HEK293 (cell line): ENCODE results near the gene SUMO3.

Experiments
- CTCF ChIA-PET: fragments of 350-600 bp; formaldehyde crosslinking; extraction: SDS; loops from one replicate; lab custom pipeline; 2021; ENCODE audit warnings: antibody characterized with exemption; lab: Yijun Ruan, JAX
- POLR2A ChIA-PET: fragments of 300-600 bp; formaldehyde crosslinking; extraction: SDS; loops from one replicate; lab custom pipeline; 2020; ENCODE audit warnings: antibody characterized with exemption, inconsistent platforms; lab: Yijun Ruan, JAX
- H3K27ac ChIP-seq: fragments of 200-500 bp; sonication (Bioruptor generic); 2 replicates; pipeline ENCODE4 v1.5.1; 2014; ENCODE audit warnings: low read depth, low read length, control low read depth, inconsistent platforms; ENCODE audit errors: extremely low read depth
- H3K36me3 ChIP-seq, 2 experiments: fragments of 200-500 bp in 1 of 2; sonication (Bioruptor generic) in 1 of 2; 1 replicate in 1 of 2; 2 replicates in 1 of 2; pipeline ENCODE4 v1.5.1; 2014 to 2017; ENCODE audit warnings: inconsistent platforms in 2 of 2, low read length in 2 of 2; ENCODE audit not compliant: control insufficient read depth in 2 of 2, insufficient read depth in 1 of 2
- H3K4me1 ChIP-seq: fragments of 200-500 bp; sonication (Bioruptor generic); 2 replicates; pipeline ENCODE4 v1.5.1; 2014; ENCODE audit warnings: mild to moderate bottlenecking, low read length, inconsistent platforms; ENCODE audit not compliant: control insufficient read depth, insufficient read depth
- H3K4me3 ChIP-seq: 2 replicates; pipeline ENCODE4 v1.5.1; 2011; ENCODE audit warnings: low read depth, mild to moderate bottlenecking, control low read depth, low read length, moderate library complexity
- H3K9me3 ChIP-seq: fragments of 200-500 bp; sonication (Bioruptor generic); 2 replicates; pipeline ENCODE4 v1.5.1; 2014; ENCODE audit warnings: low read depth, low read length, inconsistent platforms; ENCODE audit not compliant: control insufficient read depth, insufficient read depth
- BCL11B ChIP-seq: fragments of 450-650 bp; formaldehyde crosslinking; IDR thresholded peaks from 2 replicates; pipeline ENCODE4 v1.5.1; 2016; ENCODE audit warnings: low read depth, missing biosample characterization, missing genetic modification characterization
- KLF1 ChIP-seq: fragments of 450-650 bp; formaldehyde crosslinking; IDR thresholded peaks from 2 replicates; pipeline ENCODE4 v1.5.1; 2016; ENCODE audit warnings: missing biosample characterization, missing genetic modification characterization
- PRDM6 ChIP-seq: fragments of 450-650 bp; formaldehyde crosslinking; IDR thresholded peaks from 2 replicates; pipeline ENCODE4 v1.5.1; 2017; ENCODE audit warnings: missing biosample characterization, missing genetic modification characterization
- ZBTB48 ChIP-seq: fragments of 450-650 bp; formaldehyde crosslinking; IDR thresholded peaks from 2 replicates; pipeline ENCODE4 v1.5.1; 2016; ENCODE audit warnings: missing biosample characterization, missing genetic modification characterization
- ZNF10 ChIP-seq: fragments of 450-650 bp; formaldehyde crosslinking; IDR thresholded peaks from 2 replicates; pipeline ENCODE4 v1.5.1; 2017; ENCODE audit warnings: missing biosample characterization, missing genetic modification characterization
- ZNF140 ChIP-seq: fragments of 450-650 bp; formaldehyde crosslinking; IDR thresholded peaks from 2 replicates; pipeline ENCODE4 v1.5.1; 2016; ENCODE audit warnings: missing biosample characterization, missing genetic modification characterization
- ZNF169 ChIP-seq: fragments of 450-650 bp; formaldehyde crosslinking; IDR thresholded peaks from 2 replicates; pipeline ENCODE4 v1.5.1; 2016; ENCODE audit warnings: missing biosample characterization, missing genetic modification characterization
- ZNF24 ChIP-seq: fragments of 450-650 bp; formaldehyde crosslinking; IDR thresholded peaks from 2 replicates; pipeline ENCODE4 v1.5.1; 2016; ENCODE audit warnings: missing biosample characterization, missing genetic modification characterization
- ZNF26 ChIP-seq: fragments of 450-650 bp; formaldehyde crosslinking; IDR thresholded peaks from 2 replicates; pipeline ENCODE4 v1.5.1; 2016; ENCODE audit warnings: missing biosample characterization, missing genetic modification characterization
- ZNF629 ChIP-seq: fragments of 450-650 bp; formaldehyde crosslinking; IDR thresholded peaks from 2 replicates; pipeline ENCODE4 v1.5.1; 2017; ENCODE audit warnings: missing biosample characterization, missing genetic modification characterization
- ZNF645 ChIP-seq: fragments of 450-650 bp; formaldehyde crosslinking; IDR thresholded peaks from 2 replicates; pipeline ENCODE4; 2016; ENCODE audit warnings: missing biosample characterization, missing genetic modification characterization
- ZNF658 ChIP-seq: fragments of 450-650 bp; formaldehyde crosslinking; IDR thresholded peaks from 2 replicates; pipeline ENCODE4; 2016; ENCODE audit warnings: missing biosample characterization, missing genetic modification characterization
- TF ChIP-seq, protein P1 (sequence below): fragments of 450-650 bp; formaldehyde crosslinking; IDR thresholded peaks from 2 replicates; pipeline ENCODE4 v1.5.1; 2016; ENCODE audit warnings: missing biosample characterization, missing genetic modification characterization, borderline replicate concordance

Gene SUMO3

GRCh38 chr21:44779417-44780136 lies 38.3 kb downstream of the SUMO3 start:
- H3K4me3 ChIP-seq, result no peak overlapping the region
- no peak overlapping the region for H3K27ac ChIP-seq
- no peaks in the 10 kb centered on the region for H3K4me1 ChIP-seq
- peaks cover 28 to 56% of the 10 kb centered on the region in 2 experiments for H3K36me3 ChIP-seq
- ChIA-PET CTCF (interaction anchor here (0.6 to 1.6 kb wide), 2 partner anchors 14 to 35 kb away, joined by 4 to 6 read pairs; no protein-coding TSS in a partner anchor), POLR2A (interaction anchor here (0.6 to 1.2 kb wide), 2 partner anchors 22 to 483 kb away, joined by 3 to 4 read pairs; partner anchors contain the start of gene UBE2G2)
- no peaks in the 10 kb centered on the region for H3K9me3 ChIP-seq
- TF ChIP-seq, protein P1, sequence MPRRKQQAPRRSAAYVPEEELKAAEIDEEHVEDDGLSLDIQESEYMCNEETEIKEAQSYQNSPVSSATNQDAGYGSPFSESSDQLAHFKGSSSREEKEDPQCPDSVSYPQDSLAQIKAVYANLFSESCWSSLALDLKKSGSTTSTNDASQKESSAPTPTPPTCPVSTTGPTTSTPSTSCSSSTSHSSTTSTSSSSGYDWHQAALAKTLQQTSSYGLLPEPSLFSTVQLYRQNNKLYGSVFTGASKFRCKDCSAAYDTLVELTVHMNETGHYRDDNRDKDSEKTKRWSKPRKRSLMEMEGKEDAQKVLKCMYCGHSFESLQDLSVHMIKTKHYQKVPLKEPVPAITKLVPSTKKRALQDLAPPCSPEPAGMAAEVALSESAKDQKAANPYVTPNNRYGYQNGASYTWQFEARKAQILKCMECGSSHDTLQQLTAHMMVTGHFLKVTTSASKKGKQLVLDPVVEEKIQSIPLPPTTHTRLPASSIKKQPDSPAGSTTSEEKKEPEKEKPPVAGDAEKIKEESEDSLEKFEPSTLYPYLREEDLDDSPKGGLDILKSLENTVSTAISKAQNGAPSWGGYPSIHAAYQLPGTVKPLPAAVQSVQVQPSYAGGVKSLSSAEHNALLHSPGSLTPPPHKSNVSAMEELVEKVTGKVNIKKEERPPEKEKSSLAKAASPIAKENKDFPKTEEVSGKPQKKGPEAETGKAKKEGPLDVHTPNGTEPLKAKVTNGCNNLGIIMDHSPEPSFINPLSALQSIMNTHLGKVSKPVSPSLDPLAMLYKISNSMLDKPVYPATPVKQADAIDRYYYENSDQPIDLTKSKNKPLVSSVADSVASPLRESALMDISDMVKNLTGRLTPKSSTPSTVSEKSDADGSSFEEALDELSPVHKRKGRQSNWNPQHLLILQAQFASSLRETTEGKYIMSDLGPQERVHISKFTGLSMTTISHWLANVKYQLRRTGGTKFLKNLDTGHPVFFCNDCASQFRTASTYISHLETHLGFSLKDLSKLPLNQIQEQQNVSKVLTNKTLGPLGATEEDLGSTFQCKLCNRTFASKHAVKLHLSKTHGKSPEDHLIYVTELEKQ (tag by site-specific recombination), result no peak
- TF ChIP-seq ZNF169 (tag by site-specific recombination), result no peak
- TF ChIP-seq ZNF26 (tag by site-specific recombination), result no peak
- no peak for TF ChIP-seq ZNF629 (tag by site-specific recombination)
- no peak for TF ChIP-seq ZNF658 (tag by site-specific recombination)
- peak; percentile 37; the same call in 1 of the 2 replicates for TF ChIP-seq KLF1
- TF ChIP-seq ZNF140 (tag by site-specific recombination), result no peak
- TF ChIP-seq, all 188 proteins: peak for 1

DNA sequence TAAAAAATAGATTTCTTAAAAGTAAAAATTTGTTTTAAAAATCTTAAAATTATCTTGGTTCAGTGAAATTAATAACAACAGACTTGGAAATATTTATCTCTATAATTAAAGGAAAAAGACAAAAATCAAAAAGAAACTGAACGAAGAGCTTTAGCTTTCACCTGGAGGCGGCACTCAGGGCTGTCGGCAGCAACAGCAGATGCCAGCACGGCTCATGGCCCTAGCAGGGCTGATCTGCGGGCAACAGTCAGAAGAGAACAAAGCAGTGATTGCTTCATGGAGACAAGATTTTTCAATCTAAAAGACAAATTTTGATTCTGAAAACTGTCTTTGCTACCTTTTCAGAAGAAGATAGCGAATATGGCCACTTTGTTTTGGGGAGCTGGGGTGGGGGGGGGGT lies 38.9 kb downstream of the SUMO3 start:
- POLR2A ChIA-PET, result interaction anchor here (0.6 to 1.2 kb wide), 2 partner anchors 23 to 482 kb away, joined by 3 to 4 read pairs; partner anchors contain the start of gene UBE2G2
- TF ChIP-seq BCL11B (tag by site-specific recombination), result no peak
- no peak for TF ChIP-seq ZNF24 (tag by site-specific recombination)
- no peak for TF ChIP-seq ZBTB48 (tag by site-specific recombination)
- TF ChIP-seq ZNF645 (tag by site-specific recombination), result no peak
- no peak for TF ChIP-seq PRDM6
- no peak for TF ChIP-seq ZNF10 (tag by site-specific recombination)
- H3K9me3 ChIP-seq, result no peaks in the 10 kb centered on the region
- CTCF ChIA-PET, result interaction anchor here (1.6 kb wide), 1 partner anchor 14 kb away, joined by 6 read pairs; no protein-coding TSS in a partner anchor
- H3K36me3 ChIP-seq, result peaks cover 31 to 55% of the 10 kb centered on the region in 2 experiments
- H3K4me1 ChIP-seq, result no peaks in the 10 kb centered on the region
- no peak overlapping the region for H3K27ac ChIP-seq
- H3K4me3 ChIP-seq, result no peak overlapping the region
